GM12878 (cell line): ENCODE data around the gene RAC2. TPM values are rescaled to one million over a fixed set of nuclear protein-coding genes. Genes with fewer than 3 reads are reported as not detected.

Experiments used
- ATF7 ChIP-seq: fragments of 450-650 bp; IDR thresholded peaks from 2 replicates; pipeline ENCODE4 v1.6.1; 2016; ENCODE audit warnings: low read depth, mild to moderate bottlenecking
- BACH1 ChIP-seq: fragments of 450-650 bp; IDR thresholded peaks from 2 replicates; pipeline ENCODE4 v1.6.1; 2017; ENCODE audit warnings: mild to moderate bottlenecking, borderline replicate concordance
- BRCA1 ChIP-seq: IDR thresholded peaks from 2 replicates; pipeline ENCODE4 v1.6.1; 2011; ENCODE audit warnings: low read depth, low read length, improper control_type of control experiment
- CBFB ChIP-seq: IDR thresholded peaks from 2 replicates; pipeline ENCODE4 v1.6.1; 2016; ENCODE audit warnings: antibody characterized with exemption, low read depth
- CBX5 ChIP-seq: sonication (generic); IDR thresholded peaks from 2 replicates; pipeline ENCODE4 v1.6.1; 2016; ENCODE audit warnings: low read depth, moderate library complexity, mild to moderate bottlenecking, inconsistent platforms
- CHD1 ChIP-seq: IDR thresholded peaks from 2 replicates; pipeline ENCODE4 v1.6.1; 2012; ENCODE audit warnings: low read depth, low read length, improper control_type of control experiment
- CREM ChIP-seq: IDR thresholded peaks from 2 replicates; pipeline ENCODE4 v1.6.1; 2014; ENCODE audit warnings: antibody characterized with exemption, low read depth
- EED ChIP-seq: sonication (generic); IDR thresholded peaks from 2 replicates; pipeline ENCODE4 v1.6.1; 2016; ENCODE audit warnings: antibody characterized with exemption, low read depth
- EP300 ChIP-seq, 2 experiments: fragments of 150-350 bp in 1 of 2; IDR thresholded peaks; 2 replicates each; pipeline ENCODE4 v1.6.1; 2011 to 2012; ENCODE audit warnings: low read depth in 2 of 2, low read length in 2 of 2, borderline replicate concordance in 1 of 2, improper control_type of control experiment in 1 of 2, inconsistent platforms in 1 of 2; ENCODE audit not compliant: control insufficient read depth in 1 of 2
- EZH2 ChIP-seq: IDR thresholded peaks from 2 replicates; pipeline ENCODE4 v1.6.1; 2012; ENCODE audit warnings: low read depth, mild to moderate bottlenecking, control low read depth, inconsistent platforms, low read length, borderline replicate concordance; ENCODE audit not compliant: control insufficient read depth
- HDGF ChIP-seq: fragments of 450-650 bp; IDR thresholded peaks from 2 replicates; pipeline ENCODE4 v1.6.1; 2016; ENCODE audit warnings: antibody characterized with exemption
- IKZF1 ChIP-seq: fragments of 450-650 bp; conservative IDR thresholded peaks from 2 replicates; pipeline ENCODE4 v1.6.1; 2017; ENCODE audit warnings: antibody characterized with exemption, mild to moderate bottlenecking
- IKZF2 ChIP-seq, 2 experiments: fragments of 450-650 bp; IDR thresholded peaks; 2 replicates each; pipeline ENCODE4 v1.6.1; 2017; ENCODE audit warnings: mild to moderate bottlenecking in 2 of 2, moderate library complexity in 2 of 2
- KAT2A ChIP-seq: conservative IDR thresholded peaks from 2 replicates; pipeline ENCODE4 v1.6.1; 2011; ENCODE audit warnings: low read depth, low read length; ENCODE audit not compliant: control insufficient read depth
- MTA2 ChIP-seq: fragments of 450-650 bp; IDR thresholded peaks from 2 replicates; pipeline ENCODE4 v1.6.1; 2016; ENCODE audit warnings: low read depth, mild to moderate bottlenecking, moderate library complexity
- MYB ChIP-seq: fragments of 150-350 bp; IDR thresholded peaks from 2 replicates; pipeline ENCODE4 v1.6.1; 2014; ENCODE audit warnings: mild to moderate bottlenecking, low read depth, low read length, borderline replicate concordance
- PKNOX1 ChIP-seq: fragments of 450-650 bp; IDR thresholded peaks from 2 replicates; pipeline ENCODE4 v1.6.1; 2016; ENCODE audit warnings: mild to moderate bottlenecking
- POLR2A ChIP-seq: IDR thresholded peaks from 2 replicates; pipeline ENCODE4 v1.6.1; 2011; ENCODE audit warnings: low read depth, mild to moderate bottlenecking, low read length
- RB1 ChIP-seq: fragments of 450-650 bp; formaldehyde crosslinking; IDR thresholded peaks from 2 replicates; pipeline ENCODE4 v1.6.1; 2017; ENCODE audit warnings: mild to moderate bottlenecking, borderline replicate concordance
- RELA ChIP-seq: fragments of 450-650 bp; IDR thresholded peaks from 2 replicates; pipeline ENCODE4 v1.8.0; 2014; ENCODE audit warnings: borderline replicate concordance; ENCODE audit not compliant: partially characterized antibody
- SPI1 ChIP-seq: IDR thresholded peaks from 2 replicates; pipeline ENCODE4 v1.6.1; 2011; ENCODE audit warnings: low read depth, mild to moderate bottlenecking, low read length, moderate library complexity, borderline replicate concordance; ENCODE audit not compliant: insufficient read depth
- STAT1 ChIP-seq: fragments of 450-650 bp; conservative IDR thresholded peaks from 2 replicates; pipeline ENCODE4 v1.6.1; 2014; ENCODE audit warnings: antibody characterized with exemption, mild to moderate bottlenecking
- polyA plus RNA-seq, 11 experiments: library from polyadenylated mRNA; depleted of rRNA in 4 of 11; unstranded in 6 of 11; stranded (reverse) in 5 of 11; fragments of >200 nt; fragmentation: Nextera tagmentation in 4 of 11; fragmentation: Illumina TruSeq in 1 of 11; extraction: Ambion mirVana in 4 of 11; extraction: Trizol in 1 of 11; gene quantifications; 1 replicate in 1 of 11; 2 replicates in 10 of 11; pipeline versions ENCODE4 v1.2.1 to v1.2.3, GENCODE V29; 2011 to 2016; ENCODE audit warnings: inconsistent platforms in 2 of 11, missing spikeins in 2 of 11, low read depth in 1 of 11
- total RNA-seq, 4 experiments: library from RNA; depleted of rRNA in 3 of 4; stranded (reverse); fragments of >200 nt in 3 of 4; fragmentation: Illumina TruSeq in 1 of 4; extraction: Trizol in 1 of 4; gene quantifications; 2 replicates each; pipeline versions ENCODE4 v1.2.1 to v1.2.3, GENCODE V29; 2013 to 2021
- TF ChIP-seq, protein P1 (sequence below): fragments of 450-650 bp; IDR thresholded peaks from 2 replicates; pipeline ENCODE4 v1.6.1; 2017; ENCODE audit warnings: mild to moderate bottlenecking, moderate library complexity
- TF ChIP-seq, protein P2 (sequence below): IDR thresholded peaks from 2 replicates; pipeline ENCODE4 v1.6.1; 2011; ENCODE audit warnings: mild to moderate bottlenecking, low read depth, low read length, moderate library complexity; ENCODE audit not compliant: insufficient replicate concordance
- TF ChIP-seq, protein P3 (sequence below): IDR thresholded peaks from 2 replicates; pipeline ENCODE4 v1.6.1; 2011; ENCODE audit warnings: low read depth, low read length, improper control_type of control experiment, borderline replicate concordance

Gene RAC2
- total and polyA plus RNA-seq, 10 of the 15 experiments (the other 5 are each of a cell fraction or from before 2014, with no cell fraction given) = 102 to 386 (median 304) TPM

DNA sequence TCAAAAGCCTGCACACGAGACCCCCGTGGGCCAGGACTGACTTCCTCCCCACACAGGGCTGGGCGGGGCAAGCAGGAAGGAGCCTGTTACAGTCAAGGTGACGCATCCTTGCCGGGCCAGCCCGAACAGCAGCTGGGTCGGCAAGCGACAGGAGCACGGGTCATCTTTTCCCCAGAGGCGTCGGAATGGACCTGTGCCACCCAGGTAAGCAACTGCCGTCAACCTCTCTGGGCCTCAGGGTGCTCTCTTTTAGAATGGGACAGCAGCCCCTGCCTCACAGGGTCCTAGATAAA lies 38.3 kb upstream of the RAC2 start, which contains the start of gene CYTH4 (continued):
- TF ChIP-seq, protein P1, sequence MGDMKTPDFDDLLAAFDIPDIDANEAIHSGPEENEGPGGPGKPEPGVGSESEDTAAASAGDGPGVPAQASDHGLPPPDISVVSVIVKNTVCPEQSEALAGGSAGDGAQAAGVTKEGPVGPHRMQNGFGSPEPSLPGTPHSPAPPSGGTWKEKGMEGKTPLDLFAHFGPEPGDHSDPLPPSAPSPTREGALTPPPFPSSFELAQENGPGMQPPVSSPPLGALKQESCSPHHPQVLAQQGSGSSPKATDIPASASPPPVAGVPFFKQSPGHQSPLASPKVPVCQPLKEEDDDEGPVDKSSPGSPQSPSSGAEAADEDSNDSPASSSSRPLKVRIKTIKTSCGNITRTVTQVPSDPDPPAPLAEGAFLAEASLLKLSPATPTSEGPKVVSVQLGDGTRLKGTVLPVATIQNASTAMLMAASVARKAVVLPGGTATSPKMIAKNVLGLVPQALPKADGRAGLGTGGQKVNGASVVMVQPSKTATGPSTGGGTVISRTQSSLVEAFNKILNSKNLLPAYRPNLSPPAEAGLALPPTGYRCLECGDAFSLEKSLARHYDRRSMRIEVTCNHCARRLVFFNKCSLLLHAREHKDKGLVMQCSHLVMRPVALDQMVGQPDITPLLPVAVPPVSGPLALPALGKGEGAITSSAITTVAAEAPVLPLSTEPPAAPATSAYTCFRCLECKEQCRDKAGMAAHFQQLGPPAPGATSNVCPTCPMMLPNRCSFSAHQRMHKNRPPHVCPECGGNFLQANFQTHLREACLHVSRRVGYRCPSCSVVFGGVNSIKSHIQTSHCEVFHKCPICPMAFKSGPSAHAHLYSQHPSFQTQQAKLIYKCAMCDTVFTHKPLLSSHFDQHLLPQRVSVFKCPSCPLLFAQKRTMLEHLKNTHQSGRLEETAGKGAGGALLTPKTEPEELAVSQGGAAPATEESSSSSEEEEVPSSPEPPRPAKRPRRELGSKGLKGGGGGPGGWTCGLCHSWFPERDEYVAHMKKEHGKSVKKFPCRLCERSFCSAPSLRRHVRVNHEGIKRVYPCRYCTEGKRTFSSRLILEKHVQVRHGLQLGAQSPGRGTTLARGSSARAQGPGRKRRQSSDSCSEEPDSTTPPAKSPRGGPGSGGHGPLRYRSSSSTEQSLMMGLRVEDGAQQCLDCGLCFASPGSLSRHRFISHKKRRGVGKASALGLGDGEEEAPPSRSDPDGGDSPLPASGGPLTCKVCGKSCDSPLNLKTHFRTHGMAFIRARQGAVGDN = peak; percentile 51; the same call in 1 of the 2 replicates
- TF ChIP-seq ATF7 (peak; percentile 46), SPI1 (peak; percentile 84), EED (0 out of 2 replicates have a peak, but pooled peaks have one; percentile 13), CREM (0 out of 2 replicates have a peak, but pooled peaks have one; percentile 38), CBX5 (no peak), IKZF1 (no peak; the same call in 1 of the 2 replicates), CHD1 (0 out of 2 replicates have a peak, but pooled peaks have one; percentile 41), EP300 (IDR thresholded peaks at IDR 0.05; ENCODE audit: borderline replicate concordance in 1 of 2, control insufficient read depth in 1 of 2, low read depth in 2 of 2, low read length in 2 of 2) (no peak), MTA2 (0 out of 2 replicates have a peak, but pooled peaks have one; percentile 31), KAT2A (no peak), CBFB (0 out of 2 replicates have a peak, but pooled peaks have one; percentile 2), STAT1 (no peak), MYB (no peak), BRCA1 (no peak), POLR2A (peak; percentile 80), EZH2 (no peak), HDGF (peak; percentile 27; the same call in 1 of the 2 replicates), RB1 (0 out of 2 replicates have a peak, but pooled peaks have one; percentile 18), RELA (no peak), IKZF2 (IDR thresholded peaks at IDR 0.05) (no peak; a peak in 1 of 4 replicates), BACH1 (no peak), PKNOX1 (peak; percentile 6; the same call in 1 of the 2 replicates)
- TF ChIP-seq, protein P2, sequence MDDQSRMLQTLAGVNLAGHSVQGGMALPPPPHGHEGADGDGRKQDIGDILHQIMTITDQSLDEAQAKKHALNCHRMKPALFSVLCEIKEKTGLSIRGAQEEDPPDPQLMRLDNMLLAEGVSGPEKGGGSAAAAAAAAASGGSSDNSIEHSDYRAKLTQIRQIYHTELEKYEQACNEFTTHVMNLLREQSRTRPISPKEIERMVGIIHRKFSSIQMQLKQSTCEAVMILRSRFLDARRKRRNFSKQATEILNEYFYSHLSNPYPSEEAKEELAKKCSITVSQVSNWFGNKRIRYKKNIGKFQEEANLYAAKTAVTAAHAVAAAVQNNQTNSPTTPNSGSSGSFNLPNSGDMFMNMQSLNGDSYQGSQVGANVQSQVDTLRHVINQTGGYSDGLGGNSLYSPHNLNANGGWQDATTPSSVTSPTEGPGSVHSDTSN = no peak
- TF ChIP-seq, protein P3, sequence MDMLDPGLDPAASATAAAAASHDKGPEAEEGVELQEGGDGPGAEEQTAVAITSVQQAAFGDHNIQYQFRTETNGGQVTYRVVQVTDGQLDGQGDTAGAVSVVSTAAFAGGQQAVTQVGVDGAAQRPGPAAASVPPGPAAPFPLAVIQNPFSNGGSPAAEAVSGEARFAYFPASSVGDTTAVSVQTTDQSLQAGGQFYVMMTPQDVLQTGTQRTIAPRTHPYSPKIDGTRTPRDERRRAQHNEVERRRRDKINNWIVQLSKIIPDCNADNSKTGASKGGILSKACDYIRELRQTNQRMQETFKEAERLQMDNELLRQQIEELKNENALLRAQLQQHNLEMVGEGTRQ = no peak
